SK-N-SH (cell line): ENCODE measurements around the gene SLC35G6. TPM values are rescaled to one million over a fixed set of nuclear protein-coding genes. Genes with fewer than 3 reads are reported as not detected.

Source experiments
- CTCF ChIA-PET: fragments of 300-600, 350-600 bp; formaldehyde crosslinking; extraction: SDS; loops from one replicate; lab custom pipeline; 2021; lab: Yijun Ruan, JAX
- POLR2A ChIA-PET: fragments of 350-600 bp; sonication (Branson Sonifier 250); formaldehyde crosslinking; extraction: SDS; loops from one replicate; lab custom pipeline; 2020; ENCODE audit warnings: antibody characterized with exemption, inconsistent platforms; lab: Yijun Ruan, JAX
- DNase-seq: peaks from one replicate; pipeline ENCODE4 v3.0.0; 2012
- H2AFZ ChIP-seq: fragments of 200-600 bp; sonication (generic); 2 replicates; pipeline ENCODE4 v1.8.1; 2016; ENCODE audit warnings: antibody characterized with exemption, mild to moderate bottlenecking, low read depth
- H3F3A ChIP-seq: fragments of 200-600 bp; sonication (generic); replicated peaks from 2 replicates; pipeline ENCODE3; 2016; ENCODE audit warnings: antibody characterized with exemption, mild to moderate bottlenecking; ENCODE audit not compliant: insufficient read depth
- H3K27ac ChIP-seq, 2 experiments: fragments of 200-500 bp in 1 of 2; fragments of 200-600 bp in 1 of 2; sonication (Bioruptor generic) in 1 of 2; sonication (generic), shearing (Covaris generic) in 1 of 2; 2 replicates each; pipeline versions ENCODE4 v1.5.1 to v1.6.1; 2014 to 2016; ENCODE audit warnings: low read depth in 2 of 2, inconsistent platforms in 1 of 2, low read length in 1 of 2, mild to moderate bottlenecking in 1 of 2, mixed read lengths in 1 of 2
- H3K27me3 ChIP-seq: fragments of 200-600 bp; sonication (generic), shearing (Covaris generic); 2 replicates; pipeline ENCODE4 v1.6.1; 2016; ENCODE audit warnings: mixed run types; ENCODE audit not compliant: insufficient read depth
- H3K36me3 ChIP-seq, 2 experiments: fragments of 200-500 bp in 1 of 2; fragments of 200-600 bp in 1 of 2; sonication (Bioruptor generic) in 1 of 2; sonication (generic) in 1 of 2; replicated peaks in 1 of 2; 2 replicates each; pipeline versions ENCODE3 to v1.5.1; 2014 to 2016; ENCODE audit warnings: low read length in 1 of 2, mild to moderate bottlenecking in 1 of 2; ENCODE audit not compliant: insufficient read depth in 2 of 2, control insufficient read depth in 1 of 2
- H3K4me1 ChIP-seq, 2 experiments: fragments of 200-500 bp in 1 of 2; fragments of 200-600 bp in 1 of 2; sonication (Bioruptor generic) in 1 of 2; sonication (generic), shearing (Covaris generic) in 1 of 2; 2 replicates each; pipeline versions ENCODE4 v1.5.1 to v1.6.1; 2014 to 2016; ENCODE audit warnings: low read depth in 1 of 2, low read length in 1 of 2, mixed run types in 1 of 2; ENCODE audit not compliant: insufficient read depth in 2 of 2, control insufficient read depth in 1 of 2
- H3K4me2 ChIP-seq: fragments of 200-600 bp; sonication (generic), shearing (Covaris generic); 2 replicates; pipeline ENCODE4 v1.6.1; 2017; ENCODE audit warnings: mixed run types
- H3K4me3 ChIP-seq, 2 experiments: fragments of 200-500 bp in 1 of 2; fragments of 200-600 bp in 1 of 2; sonication (Bioruptor generic) in 1 of 2; sonication (generic), shearing (Covaris generic) in 1 of 2; 2 replicates each; pipeline versions ENCODE4 v1.5.1 to v1.8.1; 2014 to 2016; ENCODE audit warnings: low read depth in 2 of 2, inconsistent platforms in 1 of 2, low read length in 1 of 2, mild to moderate bottlenecking in 1 of 2, mixed read lengths in 1 of 2, moderate library complexity in 1 of 2
- H3K79me2 ChIP-seq: fragments of 200-600 bp; sonication (generic); 2 replicates; pipeline ENCODE4 v1.8.1; 2017; ENCODE audit warnings: mild to moderate bottlenecking; ENCODE audit not compliant: insufficient read depth
- H3K9ac ChIP-seq: fragments of 200-600 bp; sonication (generic); 2 replicates; pipeline ENCODE4 v1.6.1; 2017; ENCODE audit warnings: mixed run types
- H3K9me2 ChIP-seq: fragments of 200-600 bp; sonication (generic); 2 replicates; pipeline ENCODE4 v1.6.1; 2017; ENCODE audit warnings: mixed run types
- H3K9me3 ChIP-seq: fragments of 200-600 bp; sonication (generic); 2 replicates; pipeline ENCODE4 v1.6.1; 2017; ENCODE audit warnings: mixed run types, mild to moderate bottlenecking, moderate library complexity
- H4K20me1 ChIP-seq: fragments of 200-600 bp; sonication (generic); 2 replicates; pipeline ENCODE4 v1.6.1; 2017; ENCODE audit warnings: mild to moderate bottlenecking, mixed run types; ENCODE audit not compliant: insufficient read depth
- ELF1 ChIP-seq: IDR thresholded peaks from 2 replicates; pipeline ENCODE4 v1.4.0; 2012
- EP300 ChIP-seq, 2 experiments: IDR thresholded peaks; 2 replicates each; pipeline versions ENCODE4 v1.4.0 to v1.6.1; 2012; ENCODE audit warnings: borderline replicate concordance in 1 of 2, low read depth in 1 of 2, low read length in 1 of 2
- EZH2phosphoT487 ChIP-seq: fragments of 200-600 bp; sonication (generic); IDR thresholded peaks from 2 replicates; pipeline ENCODE4 v1.6.1; 2017; ENCODE audit warnings: low read depth, mixed run types, mild to moderate bottlenecking, antibody characterized with exemption, moderate library complexity, borderline replicate concordance
- FOSL2 ChIP-seq: IDR thresholded peaks from 2 replicates; pipeline ENCODE4 v1.4.0; 2012; ENCODE audit warnings: low read depth, mild to moderate bottlenecking, moderate library complexity, borderline replicate concordance
- FOXJ3 ChIP-seq: sonication (generic); formaldehyde crosslinking; IDR thresholded peaks from 2 replicates; pipeline ENCODE4 v1.5.1; 2020; ENCODE audit warnings: mild to moderate bottlenecking, missing genetic modification reagents
- RFX5 ChIP-seq: IDR thresholded peaks from 2 replicates; pipeline ENCODE4 v1.6.1; 2012; ENCODE audit warnings: mild to moderate bottlenecking, improper control_type of control experiment, low read length
- SIN3A ChIP-seq: IDR thresholded peaks from 2 replicates; pipeline ENCODE4 v1.6.1; 2012; ENCODE audit warnings: low read depth, mild to moderate bottlenecking, low read length, moderate library complexity, borderline replicate concordance
- TAF1 ChIP-seq: IDR thresholded peaks from 2 replicates; pipeline ENCODE4 v1.6.1; 2012; ENCODE audit warnings: low read depth, mild to moderate bottlenecking, low read length, moderate library complexity, borderline replicate concordance
- TCF12 ChIP-seq: IDR thresholded peaks from 2 replicates; pipeline ENCODE4 v1.4.0; 2012
- TEAD4 ChIP-seq: IDR thresholded peaks from 2 replicates; pipeline ENCODE4 v1.4.0; 2012; ENCODE audit warnings: mild to moderate bottlenecking, borderline replicate concordance; ENCODE audit not compliant: insufficient read depth
- YY1 ChIP-seq: IDR thresholded peaks from 2 replicates; pipeline ENCODE4 v1.4.0; 2012; ENCODE audit warnings: low read depth, mild to moderate bottlenecking
- WGBS: methylation state at CpG from one replicate; pipeline ENCODE4 v1.1.6; 2017; ENCODE audit warnings: low lambda C conversion rate; 5-methylcytosine and 5-hydroxymethylcytosine counted together
- polyA plus RNA-seq, 3 experiments: library from polyadenylated mRNA; depleted of rRNA; stranded (reverse); fragments of >200 nt; gene quantifications; 2 replicates each; pipeline ENCODE4 v1.2.3, GENCODE V29; 2012
- TF ChIP-seq, protein P1 (sequence below): IDR thresholded peaks from 2 replicates; pipeline ENCODE4 v1.4.0; 2012; ENCODE audit warnings: low read depth
- TF ChIP-seq, protein P2 (sequence below): IDR thresholded peaks from 2 replicates; pipeline ENCODE4 v1.4.0; 2012; ENCODE audit warnings: low read depth, borderline replicate concordance
- TF ChIP-seq, protein P3 (sequence below): IDR thresholded peaks from 2 replicates; pipeline ENCODE4; 2012
- TF ChIP-seq, protein P4 (sequence below): IDR thresholded peaks from 2 replicates; pipeline ENCODE4 v1.4.0; 2012; ENCODE audit warnings: low read depth, borderline replicate concordance

SLC35G6 gene
- polyA plus RNA-seq, 1 of the 3 experiments (the other 2 are of a cell fraction), result not detected

DNA sequence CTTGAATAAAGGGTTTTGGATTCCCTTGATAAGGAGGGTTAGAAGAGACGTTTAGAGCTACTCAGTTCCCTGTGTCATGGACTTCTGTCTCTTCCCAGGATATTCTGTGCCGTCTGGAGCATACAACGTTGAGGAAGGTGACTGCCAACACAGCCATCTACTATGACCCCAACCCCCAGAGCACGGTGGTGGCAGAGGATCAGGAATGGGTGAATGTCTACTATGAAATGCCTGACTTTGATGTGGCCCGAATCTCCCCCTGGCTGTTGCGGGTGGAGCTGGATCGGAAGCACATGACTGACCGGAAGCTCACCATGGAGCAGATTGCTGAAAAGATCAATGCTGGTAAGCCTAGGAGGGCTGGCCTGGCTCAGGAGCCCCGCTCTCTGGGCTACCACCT is 27.6 kb downstream of the SLC35G6 start (continued):
- TF ChIP-seq, protein P1, sequence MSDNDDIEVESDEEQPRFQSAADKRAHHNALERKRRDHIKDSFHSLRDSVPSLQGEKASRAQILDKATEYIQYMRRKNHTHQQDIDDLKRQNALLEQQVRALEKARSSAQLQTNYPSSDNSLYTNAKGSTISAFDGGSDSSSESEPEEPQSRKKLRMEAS, result no peak
- TF ChIP-seq TCF12 (no peak), EZH2phosphoT487 (no peak), FOXJ3 (CRISPR knock-in tag) (no peak), RFX5 (no peak), TAF1 (no peak), FOSL2 (no peak), SIN3A (no peak)
- TF ChIP-seq, protein P2, sequence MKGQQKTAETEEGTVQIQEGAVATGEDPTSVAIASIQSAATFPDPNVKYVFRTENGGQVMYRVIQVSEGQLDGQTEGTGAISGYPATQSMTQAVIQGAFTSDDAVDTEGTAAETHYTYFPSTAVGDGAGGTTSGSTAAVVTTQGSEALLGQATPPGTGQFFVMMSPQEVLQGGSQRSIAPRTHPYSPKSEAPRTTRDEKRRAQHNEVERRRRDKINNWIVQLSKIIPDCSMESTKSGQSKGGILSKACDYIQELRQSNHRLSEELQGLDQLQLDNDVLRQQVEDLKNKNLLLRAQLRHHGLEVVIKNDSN, result no peak

DNA sequence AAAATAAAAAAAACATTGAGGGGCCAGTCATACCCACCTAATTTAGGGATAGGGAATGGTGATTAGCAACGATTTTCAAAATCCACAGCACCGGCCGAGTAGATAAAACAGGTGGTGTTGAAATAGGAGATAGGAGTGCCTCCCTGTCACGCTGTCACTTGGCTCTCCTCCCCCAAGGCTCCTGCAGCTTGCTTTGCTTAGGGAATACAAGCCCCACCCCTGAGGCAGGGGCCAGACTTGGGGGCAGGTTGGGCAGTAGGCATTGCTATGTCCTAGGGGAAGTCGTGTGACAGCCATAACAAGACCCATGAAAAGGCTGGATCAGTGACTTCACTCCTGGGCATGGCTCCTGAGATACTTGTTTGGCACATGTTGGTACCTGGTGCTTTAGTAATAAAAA is 28.7 kb downstream of the SLC35G6 start:
- no peaks in the 10 kb centered on the region for H3K4me1 ChIP-seq
- H3K4me2 ChIP-seq, result no peak overlapping the region
- CTCF ChIA-PET, result interaction anchor here (11.6 kb wide), 1 partner anchor 49 kb away, joined by 236 read pairs; the partner anchor contains the start of genes SENP3 and TNFSF13
- no peak for DNase-seq
- H4K20me1 ChIP-seq, result no peaks in the 10 kb centered on the region
- TF ChIP-seq FOXJ3 (CRISPR knock-in tag), result no peak
- TF ChIP-seq TEAD4, result no peak
- peaks cover 36 to 53% of the 10 kb centered on the region in 2 experiments for H3K36me3 ChIP-seq
- POLR2A ChIA-PET, result no interaction called here
- no peaks in the 10 kb centered on the region for H3K9me3 ChIP-seq
- H3K27me3 ChIP-seq, result no peaks in the 10 kb centered on the region
- no peak overlapping the region for H3K27ac ChIP-seq
- no peak overlapping the region for H3K9ac ChIP-seq
- no peak overlapping the region for H2AFZ ChIP-seq
- 87% methylated on average over 5 of the region's 5 CpGs for WGBS
- H3K4me3 ChIP-seq, result no peak overlapping the region
- H3F3A ChIP-seq, result peaks cover 18% of the 10 kb centered on the region
- no peaks in the 10 kb centered on the region for H3K9me2 ChIP-seq
- no peaks in the 10 kb centered on the region for H3K79me2 ChIP-seq

DNA sequence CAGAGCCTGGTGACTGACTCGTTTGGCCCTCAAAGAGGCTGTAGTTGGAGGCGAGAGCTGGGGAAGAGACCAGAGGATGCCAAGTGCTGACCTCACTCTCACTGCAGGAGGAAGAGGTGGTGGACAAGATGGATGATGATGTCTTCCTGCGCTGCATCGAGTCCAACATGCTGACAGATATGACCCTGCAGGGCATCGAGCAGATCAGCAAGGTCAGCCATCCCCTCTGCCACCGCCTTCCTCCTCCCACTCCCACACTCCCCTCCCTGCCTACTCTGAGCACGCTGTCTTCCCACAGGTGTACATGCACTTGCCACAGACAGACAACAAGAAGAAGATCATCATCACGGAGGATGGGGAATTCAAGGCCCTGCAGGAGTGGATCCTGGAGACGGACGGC is 29.9 kb downstream of the SLC35G6 start:
- WGBS, result 80% methylated on average over 10 of the region's 10 CpGs
- Histone ChIP-seq H3K9me3 (no peaks in the 10 kb centered on the region), H3K4me1 (no peaks in the 10 kb centered on the region), H3K9ac (no peak overlapping the region), H3K79me2 (no peaks in the 10 kb centered on the region), H3K9me2 (no peaks in the 10 kb centered on the region), H3K27ac (no peak overlapping the region), H2AFZ (no peak overlapping the region), H3K4me2 (no peak overlapping the region), H3K36me3 (peaks cover 32 to 47% of the 10 kb centered on the region in 2 experiments), H3K4me3 (no peak overlapping the region), H3K27me3 (no peaks in the 10 kb centered on the region), H3F3A (peaks cover 25% of the 10 kb centered on the region), H4K20me1 (no peaks in the 10 kb centered on the region)
- ChIA-PET CTCF (interaction anchor here (1.0 to 11.6 kb wide), 2 partner anchors 47 to 155 kb away, joined by 3 to 236 read pairs; partner anchors contain the start of genes SENP3 and TNFSF13), POLR2A (no interaction called here)
- TF ChIP-seq EP300 (IDR thresholded peaks at IDR 0.05; ENCODE audit: borderline replicate concordance in 1 of 2, low read depth in 1 of 2, low read length in 1 of 2) (no peak), YY1 (no peak), FOXJ3 (CRISPR knock-in tag) (no peak), ELF1 (no peak), EZH2phosphoT487 (no peak)
- TF ChIP-seq, protein P3, sequence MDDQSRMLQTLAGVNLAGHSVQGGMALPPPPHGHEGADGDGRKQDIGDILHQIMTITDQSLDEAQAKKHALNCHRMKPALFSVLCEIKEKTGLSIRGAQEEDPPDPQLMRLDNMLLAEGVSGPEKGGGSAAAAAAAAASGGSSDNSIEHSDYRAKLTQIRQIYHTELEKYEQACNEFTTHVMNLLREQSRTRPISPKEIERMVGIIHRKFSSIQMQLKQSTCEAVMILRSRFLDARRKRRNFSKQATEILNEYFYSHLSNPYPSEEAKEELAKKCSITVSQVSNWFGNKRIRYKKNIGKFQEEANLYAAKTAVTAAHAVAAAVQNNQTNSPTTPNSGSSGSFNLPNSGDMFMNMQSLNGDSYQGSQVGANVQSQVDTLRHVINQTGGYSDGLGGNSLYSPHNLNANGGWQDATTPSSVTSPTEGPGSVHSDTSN, result no peak
- TF ChIP-seq, protein P4, sequence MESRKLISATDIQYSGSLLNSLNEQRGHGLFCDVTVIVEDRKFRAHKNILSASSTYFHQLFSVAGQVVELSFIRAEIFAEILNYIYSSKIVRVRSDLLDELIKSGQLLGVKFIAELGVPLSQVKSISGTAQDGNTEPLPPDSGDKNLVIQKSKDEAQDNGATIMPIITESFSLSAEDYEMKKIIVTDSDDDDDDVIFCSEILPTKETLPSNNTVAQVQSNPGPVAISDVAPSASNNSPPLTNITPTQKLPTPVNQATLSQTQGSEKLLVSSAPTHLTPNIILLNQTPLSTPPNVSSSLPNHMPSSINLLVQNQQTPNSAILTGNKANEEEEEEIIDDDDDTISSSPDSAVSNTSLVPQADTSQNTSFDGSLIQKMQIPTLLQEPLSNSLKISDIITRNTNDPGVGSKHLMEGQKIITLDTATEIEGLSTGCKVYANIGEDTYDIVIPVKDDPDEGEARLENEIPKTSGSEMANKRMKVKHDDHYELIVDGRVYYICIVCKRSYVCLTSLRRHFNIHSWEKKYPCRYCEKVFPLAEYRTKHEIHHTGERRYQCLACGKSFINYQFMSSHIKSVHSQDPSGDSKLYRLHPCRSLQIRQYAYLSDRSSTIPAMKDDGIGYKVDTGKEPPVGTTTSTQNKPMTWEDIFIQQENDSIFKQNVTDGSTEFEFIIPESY, result no peak
- DNase-seq, result no peak
